NCI-H2227 (cell line): ENCODE results near the gene SPAG8.

Source experiments
- DNase-seq: peaks from one replicate; lab custom pipeline; 2025; ENCODE audit not compliant: unreplicated experiment; lab: John Stamatoyannopoulos, UW

Gene SPAG8

DNA sequence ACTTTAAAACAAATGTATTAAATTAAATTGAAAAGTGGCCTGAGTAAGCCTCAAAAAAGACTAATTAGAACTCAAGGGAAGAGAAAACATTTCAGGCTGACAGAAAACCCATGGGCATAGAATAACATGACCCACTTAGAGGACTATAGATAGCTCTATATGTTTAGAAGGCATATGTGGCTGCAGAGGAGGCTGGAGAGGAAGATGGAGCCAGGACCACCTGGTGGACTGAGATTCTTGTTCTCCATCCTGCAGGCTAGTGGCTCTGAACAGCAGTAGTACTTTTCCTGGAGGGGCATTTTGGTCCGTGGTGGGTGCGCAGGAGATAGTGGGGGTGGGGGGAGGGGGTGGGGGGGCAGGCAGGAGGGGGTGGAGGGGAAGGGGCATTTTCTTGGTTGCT, 31.0 kb downstream of the SPAG8 start:
- no peak for DNase-seq

DNA sequence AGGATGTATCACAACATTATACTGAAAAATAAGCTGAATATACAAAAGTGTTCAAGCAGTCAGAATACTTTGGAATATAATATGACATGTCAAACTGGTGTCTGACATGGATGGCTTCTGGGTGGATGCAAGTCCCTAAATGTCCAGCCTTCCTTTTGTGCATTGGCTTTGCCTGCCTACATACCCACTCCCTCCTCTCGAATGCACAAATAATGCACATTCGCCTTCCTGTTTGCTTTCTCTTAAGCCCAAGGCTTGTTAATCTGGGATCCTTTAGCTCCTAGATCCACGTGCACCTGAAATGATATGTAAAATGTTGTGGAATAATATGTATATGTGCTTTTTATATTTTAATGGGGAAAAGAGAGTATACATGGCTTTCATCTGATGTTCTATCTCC, 33.6 kb downstream of the SPAG8 start:
- DNase-seq = no peak

DNA sequence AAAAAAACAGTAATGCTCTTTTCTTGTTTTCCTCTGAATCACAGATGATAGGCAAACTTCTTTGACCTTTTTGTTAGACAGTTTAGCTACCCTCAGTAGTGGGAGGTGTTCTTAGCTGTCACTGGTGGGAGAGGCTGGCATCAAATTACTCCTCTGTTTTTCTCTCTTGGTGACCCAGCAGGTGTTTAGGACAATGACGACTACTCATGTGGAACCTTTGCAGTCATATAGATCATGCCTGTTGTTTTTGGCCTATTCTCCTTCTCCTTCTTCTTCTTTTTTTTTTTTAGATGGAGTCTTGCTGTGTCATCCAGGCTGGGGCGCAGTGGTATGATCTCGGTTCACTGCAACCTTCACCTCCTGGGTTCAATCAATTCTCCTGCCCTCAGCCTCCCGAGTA, 36.0 kb downstream of the SPAG8 start:
- no peak for DNase-seq

DNA sequence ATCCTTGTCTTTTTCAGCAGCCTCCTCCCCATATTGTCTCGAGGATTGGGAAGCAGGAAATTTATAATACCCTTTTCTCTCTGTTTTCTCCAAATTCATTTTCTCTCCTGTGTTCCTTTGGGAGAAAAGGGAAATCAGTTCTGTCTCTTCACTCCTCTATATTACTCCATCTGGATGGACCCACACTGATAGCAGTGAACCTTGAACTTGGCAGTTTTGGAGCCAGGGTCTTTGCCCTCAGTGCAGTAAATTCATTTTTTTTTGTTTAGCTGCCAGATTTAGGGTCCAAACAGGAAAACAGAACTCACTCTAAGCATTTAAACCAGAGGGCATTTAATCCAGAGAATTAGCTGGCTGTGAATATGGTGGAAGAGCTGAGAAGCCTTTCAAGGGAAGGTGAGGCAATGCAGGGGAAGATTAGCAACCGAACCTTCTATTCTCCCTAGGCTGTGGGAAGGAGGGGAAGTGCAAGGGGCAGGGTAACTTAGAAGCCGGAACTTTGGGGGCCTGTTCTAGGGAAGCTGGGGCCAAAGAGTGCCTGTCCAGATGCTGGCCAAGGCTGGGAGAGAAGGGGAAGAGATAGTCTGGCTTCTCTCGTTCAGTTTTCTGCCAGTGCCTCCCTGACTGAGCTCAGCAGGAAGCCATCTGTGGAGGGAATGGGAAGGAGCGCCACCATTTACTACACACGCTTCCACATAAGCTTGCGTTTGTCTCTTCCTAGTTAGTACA, 37.0 kb downstream of the SPAG8 start:
- peak; percentile 14 for DNase-seq

DNA sequence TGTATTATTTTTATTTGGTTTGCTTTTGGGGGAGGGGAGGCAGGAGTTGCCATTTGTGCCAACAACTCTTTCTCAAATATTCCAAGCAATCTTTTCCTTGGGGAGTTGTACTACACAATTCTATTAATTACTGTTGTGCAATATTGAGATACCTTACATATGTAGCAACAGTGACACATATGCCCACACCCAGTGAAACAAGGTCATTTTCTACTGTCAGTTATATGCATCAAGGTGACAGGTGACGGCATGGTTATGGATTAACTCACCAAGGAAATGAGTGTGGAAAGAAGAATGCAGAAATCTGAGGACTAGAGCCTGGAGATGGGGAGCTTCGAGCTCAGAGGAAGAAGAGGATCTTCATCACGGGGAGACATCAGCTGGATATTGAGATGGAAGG, 40.1 kb downstream of the SPAG8 start:
- no peak for DNase-seq

DNA sequence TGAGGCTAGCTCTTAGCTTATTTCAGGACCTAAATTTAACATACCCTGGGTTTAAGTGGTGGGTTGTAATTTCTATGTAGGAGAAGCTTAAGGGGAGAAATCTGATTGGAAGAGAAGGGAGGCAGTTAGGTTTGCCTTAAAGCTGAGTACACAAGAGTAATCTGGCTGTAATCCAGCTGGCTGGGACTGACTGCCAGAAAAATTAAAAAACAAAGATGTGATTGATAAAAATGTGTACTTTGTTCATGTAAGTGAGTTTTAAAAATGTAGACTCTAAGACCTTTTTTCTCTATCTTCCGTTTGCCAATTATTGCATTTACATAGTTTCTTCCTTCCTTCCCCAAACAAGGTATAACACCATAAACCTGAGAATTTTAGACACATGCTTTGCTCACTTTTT, 40.5 kb downstream of the SPAG8 start:
- DNase-seq = no peak

DNA sequence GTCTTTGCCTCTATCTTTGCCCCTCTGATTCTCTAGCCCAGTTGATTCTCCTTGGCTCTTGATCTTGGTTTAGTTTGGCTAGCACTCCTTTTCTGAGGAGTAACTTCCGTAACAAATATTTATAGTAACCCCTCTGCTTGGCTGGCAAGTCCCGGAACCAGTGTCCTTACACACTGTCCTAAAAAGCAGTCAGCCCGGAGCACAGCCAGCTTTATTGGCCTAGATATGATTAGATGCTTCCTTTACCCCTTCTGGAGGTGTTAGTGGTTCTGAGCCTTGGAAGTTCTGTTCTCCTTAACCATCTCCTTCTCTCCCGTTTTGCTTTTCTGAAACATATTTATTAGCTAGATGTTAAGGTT, 41.0 kb downstream of the SPAG8 start:
- no peak for DNase-seq

DNA sequence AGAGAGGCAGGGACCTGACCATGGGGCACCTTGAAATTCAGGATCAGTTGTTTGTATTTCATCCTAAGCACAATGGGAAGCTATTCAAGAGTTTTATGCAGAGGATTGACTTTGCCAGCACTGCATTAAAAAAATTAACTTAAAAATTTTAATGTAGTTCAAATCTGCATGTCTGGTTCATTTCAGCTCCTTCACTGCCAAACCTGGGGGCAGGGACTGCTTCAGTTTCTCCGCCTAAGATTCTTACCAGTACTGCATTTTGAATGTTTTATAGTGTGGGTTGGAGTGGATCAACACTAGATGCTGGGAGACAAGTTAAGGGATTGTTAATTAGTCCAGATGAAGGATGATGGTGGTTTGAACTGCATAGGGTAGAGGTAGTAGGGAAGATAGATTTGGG, 42.3 kb downstream of the SPAG8 start:
- DNase-seq = no peak

DNA sequence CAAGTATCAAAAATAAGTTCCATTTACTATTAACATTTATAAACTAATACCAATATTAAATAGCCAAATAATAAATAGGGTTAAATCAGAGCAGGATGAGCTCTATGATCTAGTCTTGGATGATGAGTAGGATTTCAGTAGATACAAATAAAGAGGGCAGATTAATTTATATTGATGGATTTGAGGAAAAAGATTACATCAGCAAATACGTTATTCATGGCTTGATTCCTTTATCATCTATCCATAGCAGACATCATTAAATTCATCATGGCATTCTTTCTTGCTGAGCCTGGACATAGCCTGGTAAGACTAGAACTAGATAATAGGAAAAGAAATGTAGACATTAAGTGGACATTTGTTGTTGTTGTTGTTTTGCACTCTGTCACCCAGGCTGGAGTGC, 44.6 kb downstream of the SPAG8 start:
- DNase-seq = no peak

DNA sequence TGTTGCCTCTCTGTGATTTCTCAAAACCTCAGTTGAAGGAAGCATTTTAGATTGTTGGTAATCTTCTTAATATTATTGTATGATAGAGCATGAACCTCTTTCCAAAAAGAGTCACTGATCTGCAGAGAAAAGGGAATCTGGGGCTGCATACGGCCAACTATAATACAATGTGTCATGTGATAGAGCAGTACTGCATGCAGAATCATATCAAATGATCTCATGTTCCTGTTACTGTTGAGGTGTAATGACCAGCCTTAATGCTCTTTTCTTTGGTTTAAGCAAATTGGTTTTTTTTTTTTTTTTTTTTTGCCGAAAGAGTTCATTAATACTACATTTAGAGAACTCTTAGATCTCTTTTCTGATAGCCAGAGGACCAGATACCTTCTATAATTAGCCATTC, 45.1 kb downstream of the SPAG8 start:
- no peak for DNase-seq

DNA sequence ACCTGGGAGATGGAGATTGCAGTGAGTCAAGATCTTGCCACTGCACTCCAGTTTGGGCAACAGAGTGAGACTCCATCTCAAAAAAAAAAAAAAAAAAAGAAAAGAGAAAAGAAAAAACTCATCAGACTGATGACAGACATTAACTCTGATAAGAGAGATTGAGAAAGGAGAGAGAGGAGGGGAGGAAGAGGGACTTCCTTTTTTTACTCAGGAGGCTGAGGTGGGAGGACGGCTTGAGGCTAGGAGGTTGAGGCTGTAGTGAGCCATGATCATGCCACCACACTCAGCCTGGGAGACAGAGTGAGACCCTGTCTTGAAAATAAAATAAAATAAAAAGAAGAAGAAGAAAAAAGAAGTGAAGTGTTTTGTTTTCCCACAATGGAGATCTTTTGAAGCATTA, 48.3 kb downstream of the SPAG8 start:
- no peak for DNase-seq

DNA sequence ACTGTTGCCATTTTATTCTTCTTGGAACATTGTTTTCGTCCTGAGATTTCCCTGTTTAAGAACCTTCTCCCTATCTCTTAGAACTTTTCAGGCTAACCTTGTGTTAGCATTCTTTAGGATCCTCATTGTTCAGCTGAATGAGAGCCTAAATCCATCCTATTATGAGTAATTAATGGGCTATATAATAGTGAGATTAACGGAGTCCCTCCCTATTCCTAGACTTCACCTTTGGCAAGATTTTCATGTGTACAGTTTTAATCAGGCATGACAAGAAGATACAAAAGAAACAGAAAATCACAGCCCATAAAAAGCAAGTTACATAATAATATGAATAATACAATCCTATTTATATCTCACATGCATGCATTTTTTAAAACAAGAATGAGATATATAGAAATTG, 48.9 kb downstream of the SPAG8 start:
- DNase-seq = no peak

DNA sequence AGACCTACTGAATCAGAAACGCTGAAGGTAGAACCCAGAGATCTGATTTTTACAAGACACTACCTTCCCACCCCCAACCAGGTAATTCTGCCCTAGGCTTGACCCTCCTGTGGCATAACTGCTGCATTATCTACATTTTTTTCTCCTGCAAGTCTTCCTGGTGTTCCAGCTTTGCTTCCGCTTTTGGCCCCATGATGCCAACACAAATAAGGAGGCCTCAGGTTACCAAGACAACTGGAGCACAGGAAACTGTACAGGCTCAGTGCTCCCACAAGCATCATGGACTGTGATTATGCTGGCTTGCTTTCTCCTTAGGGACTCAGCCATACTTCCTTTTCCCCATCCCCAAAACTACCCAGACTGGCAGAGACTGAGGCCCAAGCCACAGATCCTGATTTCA, 51.4 kb downstream of the SPAG8 start:
- no peak for DNase-seq

DNA sequence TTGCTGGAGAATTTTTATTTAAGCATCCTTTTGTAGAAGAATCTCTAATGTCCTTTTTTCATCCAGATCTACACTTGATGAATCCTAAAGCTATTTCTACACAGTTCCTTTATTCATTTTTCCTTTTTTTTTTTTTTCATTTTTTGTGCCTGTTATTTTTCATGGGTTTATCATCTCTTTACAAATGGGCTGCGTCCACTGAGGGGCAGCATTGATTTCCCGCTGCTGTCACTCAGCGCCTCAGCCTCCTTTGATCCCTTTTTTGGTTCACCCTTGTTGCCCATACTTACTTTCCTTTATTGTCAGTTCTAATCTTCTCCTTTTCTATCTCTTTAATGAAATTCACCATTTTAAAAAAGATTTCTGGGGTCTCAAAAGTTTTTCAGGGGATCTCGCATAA, 52.3 kb downstream of the SPAG8 start:
- DNase-seq = no peak
